Activated T-cell treated with anti-CD3 and anti-CD28 coated beads, Interleukin-2, amount 50 U/mL, for 48 hours (primary cell): ENCODE data around the gene FARSA.

Experiments used
- DNase-seq, 2 experiments: peaks; one replicate each; pipeline ENCODE4 v3.0.0-alpha.2; 2020

FARSA gene

GRCh38 chr19:12888006-12888603 lies 45.4 kb downstream of the FARSA start:
- DNase-seq: no peak

GRCh38 chr19:12886969-12887747 lies 46.4 kb downstream of the FARSA start, which contains the start of gene KLF1:
TSS of gene KLF1 (minus strand) at chr19:12887201. CDS start at chr19:12887140, 61 bp downstream.
- DNase-seq: no peak

- no peak for DNase-seq
Observed at GRCh38 chr19:12886651-12886968, 46.9 kb downstream of the FARSA start.

- no peak for DNase-seq
Observed at GRCh38 chr19:12885749-12886650, 47.5 kb downstream of the FARSA start.

- peak; percentile 94 to 95 for DNase-seq
Observed at GRCh38 chr19:12884926-12885748, 48.4 kb downstream of the FARSA start.

GRCh38 chr19:12884627-12884925 lies 48.9 kb downstream of the FARSA start:
- DNase-seq: no peak

- no peak for DNase-seq
Observed at GRCh38 chr19:12884202-12884601, 49.3 kb downstream of the FARSA start.

- DNase-seq: no peak
Observed at GRCh38 chr19:12882589-12882988, 50.9 kb downstream of the FARSA start.

- peak; percentile 93 to 95 for DNase-seq
Observed at GRCh38 chr19:12881172-12881808, 52.2 kb downstream of the FARSA start, which contains the start of gene DNASE2. TSS of gene DNASE2 (minus strand) at chr19:12881449. CDS start at chr19:12881375, 74 bp downstream.

- DNase-seq: no peak
Observed at GRCh38 chr19:12880551-12881171, 52.9 kb downstream of the FARSA start.

GRCh38 chr19:12875086-12875485 lies 58.4 kb downstream of the FARSA start:
- no peak for DNase-seq

- DNase-seq: no peak
Observed at GRCh38 chr19:12873891-12874745, 59.4 kb downstream of the FARSA start.

- DNase-seq: peak; percentile 83 to 84
Observed at GRCh38 chr19:12872941-12873890, 60.3 kb downstream of the FARSA start.
